Common myeloid progenitor, CD34-positive (primary cell): Measurements from ENCODE around the gene CALML6.

Source experiments
- CTCF ChIA-PET: fragments of 350-600 bp; sonication (Branson Sonifier 250); formaldehyde crosslinking; loops from one replicate; lab custom pipeline; 2021; ENCODE audit warnings: antibody characterized with exemption; lab: Charles Lee
- POLR2A ChIA-PET: fragments of 350-600 bp; sonication (Branson Sonifier 250); formaldehyde crosslinking; loops from one replicate; lab custom pipeline; 2021; ENCODE audit warnings: antibody characterized with exemption; lab: Charles Lee
- DNase-seq, 3 donors: peaks; one replicate each; pipeline versions ENCODE4 v3.0.0 to v3.0.0-alpha.2; 2013
- H3K27ac ChIP-seq, 2 experiments: 1 replicate in 1 of 2; 2 replicates in 1 of 2; pipeline ENCODE4 v1.7.0; 2013; ENCODE audit warnings: inconsistent platforms in 2 of 2, low read length in 2 of 2, mild to moderate bottlenecking in 2 of 2, low read depth in 1 of 2, moderate library complexity in 1 of 2; ENCODE audit not compliant: severe bottlenecking in 2 of 2, insufficient read depth in 1 of 2, poor library complexity in 1 of 2
- H3K27me3 ChIP-seq, 5 experiments: replicated peaks in 2 of 5; 1 replicate in 3 of 5; 2 replicates in 2 of 5; pipeline versions ENCODE4 v1.6.1 to v1.7.0; 2013; ENCODE audit warnings: low read length in 4 of 5, mild to moderate bottlenecking in 2 of 5, moderate library complexity in 2 of 5, inconsistent platforms in 1 of 5; ENCODE audit not compliant: insufficient read depth in 5 of 5, control insufficient read depth in 4 of 5
- H3K36me3 ChIP-seq, 4 experiments: 1 replicate in 2 of 4; 2 replicates in 2 of 4; pipeline versions ENCODE4 v1.6.1 to v1.7.0; 2013; ENCODE audit warnings: low read length in 3 of 4, control low read depth in 1 of 4, mild to moderate bottlenecking in 1 of 4; ENCODE audit not compliant: control insufficient read depth in 4 of 4, insufficient read depth in 4 of 4
- H3K4me1 ChIP-seq, 4 experiments: 1 replicate in 3 of 4; 2 replicates in 1 of 4; pipeline versions ENCODE4 v1.6.1 to v1.7.1; 2013; ENCODE audit warnings: low read length in 3 of 4, mild to moderate bottlenecking in 3 of 4, control low read depth in 1 of 4, inconsistent platforms in 1 of 4, moderate library complexity in 1 of 4; ENCODE audit not compliant: control insufficient read depth in 4 of 4, insufficient read depth in 4 of 4; ENCODE audit errors: control extremely low read depth in 1 of 4
- H3K4me3 ChIP-seq, 7 experiments: 1 replicate in 4 of 7; 2 replicates in 3 of 7; pipeline versions ENCODE4 v1.5.1 to v1.7.0; 2013; ENCODE audit warnings: mild to moderate bottlenecking in 7 of 7, low read length in 6 of 7, moderate library complexity in 6 of 7, inconsistent platforms in 2 of 7, low read depth in 2 of 7, control low read depth in 1 of 7; ENCODE audit not compliant: insufficient read depth in 4 of 7, control insufficient read depth in 1 of 7; ENCODE audit errors: extremely low read depth in 1 of 7
- H3K9me3 ChIP-seq, 5 experiments: 1 replicate in 4 of 5; 2 replicates in 1 of 5; pipeline versions ENCODE4 v1.6.1 to v1.7.1; 2013; ENCODE audit warnings: low read length in 4 of 5, mild to moderate bottlenecking in 2 of 5, inconsistent platforms in 1 of 5, low read depth in 1 of 5, moderate library complexity in 1 of 5; ENCODE audit not compliant: control insufficient read depth in 4 of 5, insufficient read depth in 2 of 5; ENCODE audit errors: control extremely low read depth in 1 of 5
- WGBS: methylation state at CpG from one replicate; pipeline ENCODE4 v1.1.5; 2013; ENCODE audit not compliant: insufficient coverage; 5-methylcytosine and 5-hydroxymethylcytosine counted together

CALML6 gene

DNA sequence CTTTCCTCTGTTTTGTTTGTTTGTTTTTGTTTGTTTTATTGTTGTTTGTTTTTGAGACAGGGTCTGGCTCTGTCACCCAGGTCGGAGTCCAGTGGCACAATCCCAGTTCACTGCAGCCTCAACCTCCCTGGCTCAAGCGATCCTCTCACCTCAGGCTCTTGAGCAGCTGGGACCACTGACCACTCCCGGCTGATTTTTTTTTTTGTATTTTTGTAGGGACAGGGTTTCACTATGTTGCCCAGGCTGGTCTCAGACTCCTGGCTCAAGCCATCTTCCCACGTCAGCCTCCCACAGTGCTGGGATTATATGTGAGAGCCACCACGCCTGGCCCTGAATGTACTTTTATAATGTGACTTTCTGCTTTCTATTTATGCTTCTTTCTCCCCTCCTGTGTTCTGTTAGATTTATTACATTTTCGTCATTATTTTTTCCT is 5.0 kb upstream of the CALML6 start:
- H3K4me1 ChIP-seq: peaks cover 0 to 28% (median 22%) of the 10 kb centered on the region in 4 experiments
- no peaks in the 10 kb centered on the region for H3K36me3 ChIP-seq
- WGBS: 89% methylated on average over 3 of the region's 6 CpGs
- H3K9me3 ChIP-seq: no peaks in the 10 kb centered on the region
- H3K27me3 ChIP-seq: no peaks in the 10 kb centered on the region
- CTCF ChIA-PET: interaction anchor here (2.4 to 7.2 kb wide), 3 partner anchors 13 to 131 kb away, joined by 4 to 110 read pairs (median 65); no protein-coding TSS in a partner anchor
- no peak overlapping the region for H3K27ac ChIP-seq
- POLR2A ChIA-PET: no interaction called here
- H3K4me3 ChIP-seq: peak overlapping the region in 2 of 7 experiments; percentile 60 to 62
- no peak for DNase-seq

DNA sequence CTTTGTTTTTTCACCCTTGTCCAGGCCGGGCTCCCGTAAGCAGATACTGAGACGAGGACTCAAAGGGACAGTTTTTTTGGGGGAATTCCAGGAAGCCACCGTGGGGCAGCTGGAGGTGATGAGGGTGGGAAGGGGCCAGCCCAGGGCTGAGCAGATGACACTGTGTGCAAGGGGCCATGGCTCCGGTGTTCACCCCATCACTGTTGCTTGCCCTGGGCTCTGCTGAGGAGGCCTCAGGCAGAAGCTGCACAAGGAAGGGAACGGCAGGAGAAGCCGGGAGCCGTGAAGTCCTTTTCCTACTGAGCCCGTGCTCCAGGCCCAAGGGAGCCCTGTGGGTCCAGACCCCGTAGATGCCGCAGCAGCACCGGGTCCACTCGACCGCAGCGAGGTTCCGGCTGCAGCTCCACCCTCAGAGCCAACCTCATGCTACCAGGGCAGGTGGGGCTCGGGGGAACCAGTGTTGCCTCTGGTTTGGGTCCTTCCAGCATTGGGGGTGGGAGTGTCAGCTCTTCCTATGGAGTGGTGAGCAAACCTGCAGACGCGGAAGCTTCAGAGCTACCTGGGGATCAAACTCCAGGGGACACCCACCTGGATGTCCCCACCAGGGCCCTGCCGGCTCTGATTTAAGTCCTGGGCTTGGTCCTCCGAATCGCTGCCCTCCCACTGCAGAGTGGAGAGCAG is 4.3 kb upstream of the CALML6 start:
- Histone ChIP-seq H3K4me3 (no peak overlapping the region), H3K4me1 (peaks cover 0 to 28% (median 22%) of the 10 kb centered on the region in 4 experiments), H3K9me3 (no peaks in the 10 kb centered on the region), H3K27me3 (no peaks in the 10 kb centered on the region), H3K36me3 (no peaks in the 10 kb centered on the region), H3K27ac (no peak overlapping the region)
- CTCF ChIA-PET: interaction anchor here (7.2 kb wide), 1 partner anchor 14 kb away, joined by 110 read pairs; no protein-coding TSS in a partner anchor
- WGBS: 95% methylated on average over 20 of the region's 22 CpGs
- DNase-seq: no peak
- POLR2A ChIA-PET: no interaction called here

DNA sequence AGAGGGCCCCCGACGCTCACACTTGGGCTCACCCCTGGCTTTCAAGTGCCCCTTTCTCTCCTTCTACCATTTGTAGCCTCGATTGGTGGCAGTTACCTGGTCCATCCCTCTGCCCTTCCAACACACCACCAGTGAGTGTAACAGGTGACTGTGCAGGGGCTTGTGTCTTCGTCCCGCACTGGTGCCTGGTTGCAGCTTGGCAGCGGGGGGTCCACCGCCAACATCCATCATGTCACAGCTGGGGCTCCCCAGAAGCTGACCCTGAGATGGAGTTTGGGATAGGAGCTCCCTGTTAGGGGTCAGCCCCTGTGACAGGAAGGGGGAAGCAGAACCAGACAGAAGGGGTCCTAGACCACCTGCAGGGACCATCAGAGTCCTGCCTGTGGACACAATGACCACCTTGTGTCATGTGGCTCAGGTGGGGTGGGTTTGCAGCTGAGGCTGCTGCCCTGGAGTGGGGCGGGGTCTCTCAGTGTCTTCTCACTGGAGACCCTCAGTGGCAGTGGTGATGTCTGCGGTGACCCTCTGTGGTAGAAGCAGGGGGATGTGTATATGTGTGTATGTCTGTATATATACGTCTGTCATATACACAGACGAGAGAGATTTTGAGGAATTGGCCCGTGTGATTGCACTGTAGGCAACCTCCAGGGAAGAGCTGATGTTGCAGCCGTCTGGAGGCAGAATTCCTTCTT is 3.6 kb upstream of the CALML6 start:
- Histone ChIP-seq H3K27ac (no peak overlapping the region), H3K9me3 (no peaks in the 10 kb centered on the region), H3K36me3 (no peaks in the 10 kb centered on the region), H3K27me3 (no peaks in the 10 kb centered on the region), H3K4me3 (no peak overlapping the region), H3K4me1 (peaks cover 0 to 21% (median 18%) of the 10 kb centered on the region in 4 experiments)
- POLR2A ChIA-PET: no interaction called here
- DNase-seq: no peak
- WGBS: 95% methylated on average over 12 of the region's 13 CpGs
- CTCF ChIA-PET: interaction anchor here (7.2 kb wide), 1 partner anchor 14 kb away, joined by 110 read pairs; no protein-coding TSS in a partner anchor

- peaks cover 0 to 16% (median 14%) of the 10 kb centered on the region in 4 experiments for H3K4me1 ChIP-seq
- POLR2A ChIA-PET: no interaction called here
- WGBS: 85% methylated on average over 10 of the region's 20 CpGs
- no peak overlapping the region for H3K4me3 ChIP-seq
- no peaks in the 10 kb centered on the region for H3K36me3 ChIP-seq
- no peaks in the 10 kb centered on the region for H3K9me3 ChIP-seq
- CTCF ChIA-PET: no interaction called here
- no peak for DNase-seq
- H3K27me3 ChIP-seq: peaks cover 0 to 3% (median 0%) of the 10 kb centered on the region in 5 experiments
- H3K27ac ChIP-seq: no peak overlapping the region
Measured at GRCh38 chr1:1914101-1914970, 724 bp upstream of the CALML6 start.

DNA sequence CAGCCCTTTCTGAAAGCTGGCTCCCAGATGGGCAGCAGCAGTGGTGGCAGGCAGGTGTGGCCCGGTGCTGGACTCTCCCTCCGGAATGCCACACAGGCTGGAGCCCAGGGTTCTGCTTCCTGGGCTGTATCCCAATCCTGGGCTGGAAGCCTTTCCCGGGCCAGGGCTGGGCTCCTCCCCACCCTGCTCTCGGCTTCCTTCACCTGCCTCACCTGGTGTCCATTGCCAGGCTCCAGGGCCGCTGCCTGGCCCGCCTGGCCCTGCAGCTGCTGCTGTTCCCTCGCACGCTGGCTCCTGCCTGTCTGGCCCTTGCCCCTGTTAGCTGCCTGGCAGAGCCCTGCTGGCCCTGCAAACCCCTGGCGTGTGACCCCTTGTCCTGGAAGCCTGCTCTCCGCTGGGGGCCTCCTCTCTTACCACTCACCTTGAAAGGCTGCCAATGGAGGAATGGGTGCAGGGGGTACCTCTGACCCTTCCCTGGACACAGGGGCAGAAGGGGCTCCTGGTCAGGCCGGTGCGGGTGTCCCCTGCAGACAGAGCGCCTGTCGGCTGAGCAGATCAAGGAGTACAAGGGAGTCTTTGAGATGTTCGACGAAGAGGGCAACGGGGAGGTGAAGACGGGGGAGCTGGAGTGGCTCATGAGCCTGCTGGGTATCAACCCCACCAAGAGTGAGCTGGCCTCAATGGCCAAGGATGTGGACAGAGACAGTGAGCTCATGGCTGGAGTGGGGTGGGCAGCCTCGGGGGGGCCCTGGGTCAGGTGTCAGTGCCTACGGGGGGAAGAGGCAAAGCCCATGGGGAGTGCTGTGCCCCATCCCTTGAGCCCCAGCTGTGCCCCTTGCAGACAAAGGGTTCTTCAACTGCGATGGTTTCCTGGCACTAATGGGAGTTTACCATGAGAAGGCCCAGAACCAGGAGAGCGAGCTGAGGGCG is 1.1 kb downstream of the CALML6 start:
- 98% methylated on average over 22 of the region's 23 CpGs for WGBS
- ChIA-PET CTCF (interaction anchor here (1.6 kb wide), 1 partner anchor 30 kb away, joined by 3 read pairs; no protein-coding TSS in a partner anchor), POLR2A (no interaction called here)
- H3K4me3 ChIP-seq: no peak overlapping the region
- no peak overlapping the region for H3K27ac ChIP-seq
- no peaks in the 10 kb centered on the region for H3K36me3 ChIP-seq
- no peaks in the 10 kb centered on the region for H3K9me3 ChIP-seq
- peaks cover 0 to 3% (median 0%) of the 10 kb centered on the region in 5 experiments for H3K27me3 ChIP-seq
- H3K4me1 ChIP-seq: peaks cover 0 to 17% (median 16%) of the 10 kb centered on the region in 4 experiments
- no peak for DNase-seq

- Histone ChIP-seq H3K27ac (no peak overlapping the region), H3K36me3 (no peaks in the 10 kb centered on the region), H3K9me3 (no peaks in the 10 kb centered on the region), H3K27me3 (peaks cover 0 to 3% (median 0%) of the 10 kb centered on the region in 5 experiments), H3K4me1 (peaks cover 0 to 17% (median 16%) of the 10 kb centered on the region in 4 experiments), H3K4me3 (no peak overlapping the region)
- no peak for DNase-seq
- 93% methylated on average over 19 of the region's 19 CpGs for WGBS
- CTCF ChIA-PET: interaction anchor here (1.6 kb wide), 1 partner anchor 30 kb away, joined by 3 read pairs; no protein-coding TSS in a partner anchor
- POLR2A ChIA-PET: no interaction called here
Measured at GRCh38 chr1:1916851-1917251, 1.8 kb downstream of the CALML6 start.
